Ovary (tissue), 9 donors: ENCODE measurements around the gene KCNIP3. TPM values are rescaled to one million over a fixed set of nuclear protein-coding genes. Genes with fewer than 3 reads are reported as not detected.
A peak's percentile ranks its signal among the peaks of the same experiment; 100 is the strongest.

Source experiments
- DNase-seq, 5 donors: peaks; one replicate each; pipeline ENCODE4 v3.0.0-alpha.2; 2019 to 2020
- H3K27ac ChIP-seq, 2 donors: fragments of 200-600 bp; one replicate each; pipeline versions ENCODE4 v1.5.1 to v1.8.0; 2019 to 2022
- H3K27me3 ChIP-seq: fragments of 200-600 bp; one replicate; pipeline ENCODE4 v1.8.0; 2022
- H3K36me3 ChIP-seq: fragments of 200-600 bp; sonication (generic); one replicate; pipeline ENCODE4 v1.5.1; 2019
- H3K4me1 ChIP-seq: one replicate; pipeline ENCODE4 v1.8.1; 2013; ENCODE audit warnings: mild to moderate bottlenecking, moderate library complexity; ENCODE audit not compliant: insufficient read depth
- H3K4me3 ChIP-seq: fragments of 200-600 bp; sonication (generic); one replicate; pipeline ENCODE4 v1.5.1; 2017
- H3K9me3 ChIP-seq, 2 donors: fragments of 200-600 bp in 1 of 2; sonication (generic) in 1 of 2; one replicate each; pipeline versions ENCODE4 v1.5.1 to v1.8.1; 2013 to 2019; ENCODE audit warnings: mild to moderate bottlenecking in 1 of 2, moderate library complexity in 1 of 2
- EP300 ChIP-seq: sonication (generic); formaldehyde crosslinking; IDR thresholded peaks from one replicate; pipeline ENCODE4 v1.6.1; 2017; ENCODE audit warnings: antibody characterized with exemption
- POLR2A ChIP-seq: fragments of 450-650 bp; IDR thresholded peaks from one replicate; pipeline ENCODE4 v1.6.1; 2017; ENCODE audit warnings: antibody characterized with exemption, mild to moderate bottlenecking, moderate library complexity
- WGBS, 3 donors: extraction: QIAGEN DNeasy Blood & Tissue Kit in 1 of 3; methylation state at CpG; one replicate each; pipeline versions ENCODE4 v1.1.5 to v1.1.7; 2013 to 2017; 5-methylcytosine and 5-hydroxymethylcytosine counted together
- intact Hi-C, 4 donors: fragments of 100-400 bp; cut with DNase I; formaldehyde crosslinking; loops; one replicate each; pipeline versions ENCODE4 v1.11.0 to v1.15.1; 2022 to 2023
- polyA plus RNA-seq, 2 donors: library from polyadenylated mRNA; stranded (reverse); fragments of 200-250 nt in 1 of 2; fragments of 350-450 nt in 1 of 2; fragmentation: Illumina TruSeq in 1 of 2; extraction: RNeasy Lipid Tissue Mini Kit (QIAGEN cat#74804) in 1 of 2; gene quantifications; one replicate each; pipeline ENCODE4 v1.2.3, GENCODE V29; 2013 to 2014
- total RNA-seq, 7 donors: library from RNA; depleted of rRNA in 2 of 7; stranded (reverse); fragments of >200 nt in 2 of 7; fragmentation: NEBNext Ultra II Directional in 3 of 7; extraction: Animal tissue kit (Norgen Biotek cat#: 25700) in 3 of 7; gene quantifications; one replicate each; pipeline versions ENCODE4 v1.1.0 to v1.2.4, GENCODE V29; 2016 to 2023
- TF ChIP-seq, protein P1 (sequence below), 3 donors: fragments of 450-650 bp in 2 of 3; fragments of 200-600 bp in 1 of 3; IDR thresholded peaks; one replicate each; pipeline versions ENCODE4 v1.5.1 to v1.8.0; 2016 to 2022; ENCODE audit warnings: antibody characterized with exemption in 3 of 3, mild to moderate bottlenecking in 1 of 3
- donor health status: DM: no; HTN: no; CAD: no; lungs with moderate emphysema.
- donor health status: DM: no; HTN: no; CAD: no.
- donor health status: Bipolar disorder and iron deficiency.
- donor health status: DM: yes; HTN: yes; CAD: no.
- donor health status: DM: no; HTN: no; CAD: no.
- donor health status: DM: yes; HTN: yes; CAD: no.

The KCNIP3 gene
- total and polyA plus RNA-seq, 9 donors, result 2.2 to 26.0 (median 11.7) TPM

DNA sequence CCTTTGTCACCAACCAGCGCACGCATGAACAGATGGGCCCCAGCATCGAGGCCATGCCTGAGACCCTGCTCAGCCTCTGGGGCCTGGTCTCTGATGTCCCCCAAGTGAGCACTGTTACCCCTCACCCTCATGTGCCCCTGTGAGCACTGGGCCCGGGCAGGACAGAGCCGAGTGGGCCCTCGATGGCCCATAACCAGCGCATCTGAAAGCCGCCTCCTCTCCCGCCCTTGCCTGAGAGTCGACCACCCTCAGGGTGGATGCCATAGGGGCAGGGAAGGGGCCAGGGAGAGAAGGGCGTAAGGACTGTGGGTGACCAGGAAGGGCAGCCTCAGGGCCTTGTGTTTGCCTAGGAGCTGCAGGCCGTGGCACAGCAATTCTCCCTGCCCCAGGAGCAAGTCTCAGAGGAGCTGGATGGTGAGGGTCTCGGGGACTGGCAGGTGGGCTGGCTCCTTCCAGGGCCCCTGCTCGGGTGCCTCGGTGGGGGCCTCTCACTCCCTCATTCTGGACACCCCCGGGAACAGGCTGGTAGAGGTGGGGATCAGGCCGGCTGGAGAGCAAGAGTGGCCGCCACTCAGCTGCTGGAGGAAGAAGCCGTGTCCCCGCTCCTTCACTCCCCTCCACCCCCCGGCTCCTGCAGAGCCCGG is 20.8 kb upstream of the KCNIP3 start:
- 82 to 87% (median 82%) methylated on average over 21 to 22 of the region's 22 CpGs for WGBS, 3 donors

DNA sequence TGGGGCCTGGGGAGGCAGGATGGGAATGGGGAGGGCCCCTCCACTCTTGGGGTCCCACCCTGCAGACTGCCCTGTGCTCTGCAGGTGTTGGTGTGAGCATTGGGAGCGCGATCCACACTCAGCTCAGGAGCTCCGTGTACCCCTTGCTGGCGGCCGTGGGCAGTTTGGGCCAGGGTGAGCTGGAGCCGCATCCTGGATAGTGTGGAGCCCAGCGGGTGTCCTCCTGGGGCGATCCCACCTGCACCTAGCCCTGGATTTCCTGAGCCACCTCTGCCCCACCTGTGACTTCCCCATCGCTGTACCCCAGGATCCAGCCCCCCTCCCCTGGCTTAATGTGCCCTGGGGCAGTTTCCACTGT is 20.3 kb upstream of the KCNIP3 start:
- WGBS, 3 donors, result 90 to 96% (median 91%) methylated on average over 8 to 9 of the region's 9 CpGs
- no peak overlapping the region for H3K27ac ChIP-seq
- H3K9me3 ChIP-seq, result no peaks in the 10 kb centered on the region
- intact Hi-C loops, result no loop called here
- peak in 1 of 5 donors; percentile 3 for DNase-seq
- no peaks in the 10 kb centered on the region for H3K36me3 ChIP-seq
- no peaks in the 10 kb centered on the region for H3K27me3 ChIP-seq
- H3K4me1 ChIP-seq, result no peaks in the 10 kb centered on the region
- TF ChIP-seq EP300 (no peak), POLR2A (no peak)
- TF ChIP-seq, protein P1, sequence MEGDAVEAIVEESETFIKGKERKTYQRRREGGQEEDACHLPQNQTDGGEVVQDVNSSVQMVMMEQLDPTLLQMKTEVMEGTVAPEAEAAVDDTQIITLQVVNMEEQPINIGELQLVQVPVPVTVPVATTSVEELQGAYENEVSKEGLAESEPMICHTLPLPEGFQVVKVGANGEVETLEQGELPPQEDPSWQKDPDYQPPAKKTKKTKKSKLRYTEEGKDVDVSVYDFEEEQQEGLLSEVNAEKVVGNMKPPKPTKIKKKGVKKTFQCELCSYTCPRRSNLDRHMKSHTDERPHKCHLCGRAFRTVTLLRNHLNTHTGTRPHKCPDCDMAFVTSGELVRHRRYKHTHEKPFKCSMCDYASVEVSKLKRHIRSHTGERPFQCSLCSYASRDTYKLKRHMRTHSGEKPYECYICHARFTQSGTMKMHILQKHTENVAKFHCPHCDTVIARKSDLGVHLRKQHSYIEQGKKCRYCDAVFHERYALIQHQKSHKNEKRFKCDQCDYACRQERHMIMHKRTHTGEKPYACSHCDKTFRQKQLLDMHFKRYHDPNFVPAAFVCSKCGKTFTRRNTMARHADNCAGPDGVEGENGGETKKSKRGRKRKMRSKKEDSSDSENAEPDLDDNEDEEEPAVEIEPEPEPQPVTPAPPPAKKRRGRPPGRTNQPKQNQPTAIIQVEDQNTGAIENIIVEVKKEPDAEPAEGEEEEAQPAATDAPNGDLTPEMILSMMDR (IDR thresholded peaks at IDR 0.05), result no peak
- H3K4me3 ChIP-seq, result no peak overlapping the region

More for the DNA sequence above, 20.8 kb upstream of the KCNIP3 start:
- no peaks in the 10 kb centered on the region for H3K4me1 ChIP-seq
- H3K36me3 ChIP-seq, result no peaks in the 10 kb centered on the region
- TF ChIP-seq EP300 (no peak), POLR2A (no peak)
- TF ChIP-seq, protein P1 (IDR thresholded peaks at IDR 0.05), result no peak
- intact Hi-C loops, result no loop called here
- no peak overlapping the region for H3K4me3 ChIP-seq
- no peak overlapping the region for H3K27ac ChIP-seq
- H3K27me3 ChIP-seq, result no peaks in the 10 kb centered on the region
- DNase-seq, result peak in 2 of 5 donors; percentile 6 to 17
- H3K9me3 ChIP-seq, result no peaks in the 10 kb centered on the region

DNA sequence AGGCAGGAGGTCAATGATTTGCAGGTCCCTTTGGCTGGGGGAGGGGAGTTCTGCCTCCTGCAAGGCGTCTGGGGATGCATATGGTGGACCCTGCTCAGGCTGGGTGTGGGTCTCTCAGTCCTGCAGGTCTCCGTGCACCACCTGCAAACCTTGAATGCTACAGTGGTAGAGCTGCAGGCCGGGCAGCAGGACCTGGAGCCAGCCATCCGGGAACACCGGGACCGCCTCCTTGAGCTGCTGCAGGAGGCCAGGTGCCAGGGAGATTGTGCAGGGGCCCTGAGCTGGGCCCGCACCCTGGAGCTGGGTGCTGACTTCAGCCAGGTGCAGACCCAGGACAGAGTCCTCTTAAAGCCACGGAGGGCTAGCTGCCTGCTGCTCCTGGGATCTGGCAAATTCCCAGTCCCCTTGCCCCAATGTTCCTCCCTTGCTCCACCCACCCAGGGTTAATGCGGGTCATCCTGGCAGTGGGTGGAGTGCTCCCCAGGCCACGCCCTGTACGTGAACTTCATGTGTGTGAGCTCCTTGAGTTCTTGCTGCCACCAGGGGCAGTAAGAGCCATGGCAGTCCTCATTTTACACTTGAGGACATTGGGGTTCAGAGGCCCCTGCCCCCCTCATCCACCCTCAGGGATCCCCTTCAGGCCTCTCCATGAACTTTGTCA is 19.8 kb upstream of the KCNIP3 start:
- no peak for TF ChIP-seq POLR2A
- TF ChIP-seq, protein P1 (IDR thresholded peaks at IDR 0.05), result no peak
- no peak for TF ChIP-seq EP300
- intact Hi-C loops, result no loop called here
- no peaks in the 10 kb centered on the region for H3K27me3 ChIP-seq
- no peaks in the 10 kb centered on the region for H3K36me3 ChIP-seq
- 68 to 70% (median 70%) methylated on average over 11 of the region's 11 CpGs for WGBS, 3 donors
- peak in 1 of 5 donors; percentile 2 for DNase-seq
- no peak overlapping the region for H3K27ac ChIP-seq
- H3K4me3 ChIP-seq, result no peak overlapping the region
- H3K4me1 ChIP-seq, result no peaks in the 10 kb centered on the region
- no peaks in the 10 kb centered on the region for H3K9me3 ChIP-seq

DNA sequence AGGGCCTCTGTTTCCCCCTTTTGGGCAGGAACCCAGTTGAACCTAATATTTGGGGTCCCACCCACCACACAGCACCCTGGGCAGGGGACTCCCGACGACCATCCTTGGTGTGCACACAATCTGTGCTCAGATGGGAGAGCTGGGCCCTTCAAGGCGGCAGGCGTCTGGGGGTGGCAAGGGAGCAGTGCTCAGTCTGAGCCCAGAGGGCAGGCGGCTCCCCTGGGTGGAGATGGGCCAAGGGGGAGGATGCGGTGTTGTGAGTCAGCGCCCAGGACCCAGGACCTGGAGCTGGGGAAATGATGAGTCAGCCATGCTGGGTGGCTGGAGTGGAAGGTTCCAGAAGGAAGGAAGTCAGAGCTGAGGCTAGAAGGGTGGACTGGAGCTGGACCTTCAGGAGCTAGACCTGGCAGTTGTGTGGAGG is 19.1 kb upstream of the KCNIP3 start:
- Histone ChIP-seq H3K4me3 (no peak overlapping the region), H3K36me3 (no peaks in the 10 kb centered on the region), H3K4me1 (no peaks in the 10 kb centered on the region), H3K9me3 (no peaks in the 10 kb centered on the region), H3K27ac (no peak overlapping the region), H3K27me3 (no peaks in the 10 kb centered on the region)
- no peak for TF ChIP-seq POLR2A
- no peak for TF ChIP-seq EP300
- TF ChIP-seq, protein P1 (IDR thresholded peaks at IDR 0.05), result no peak
- WGBS, 3 donors, result 89 to 94% (median 90%) methylated on average over 7 of the region's 7 CpGs
- no peak for DNase-seq
- intact Hi-C loops, result no loop called here
